ENCODE data around the gene OR8K5. TPM values are rescaled to one million over a fixed set of nuclear protein-coding genes. Genes with fewer than 3 reads are reported as not detected.

The OR8K5 gene
- polyA plus RNA-seq, 1 donor (not counting 4 experiments of a cell fraction or from before 2014, with no cell fraction given) = not detected

- Histone ChIP-seq H3K9ac (ENCODE audit: control insufficient read depth, extremely low read depth, insufficient read depth, low read length) (no peak overlapping the region), H4K20me1 (ENCODE audit: control insufficient read depth, extremely low read depth, insufficient read depth, low read length) (no peaks in the 10 kb centered on the region), H3K9me1 (ENCODE audit: control insufficient read depth, extremely low read depth, insufficient read depth, low read length) (no peaks in the 10 kb centered on the region), H2AFZ (ENCODE audit: control insufficient read depth, low read length) (no peak overlapping the region), H3K36me3 (ENCODE audit: control insufficient read depth in 2 of 2, extremely low read depth in 1 of 2, insufficient read depth in 2 of 2, low read length in 2 of 2) (no peaks in the 10 kb centered on the region), H3K4me1 (ENCODE audit: control insufficient read depth, extremely low read depth, insufficient read depth, low read length) (no peaks in the 10 kb centered on the region), H3K27me3 (ENCODE audit: control insufficient read depth, extremely low read depth, insufficient read depth, low read length) (no peaks in the 10 kb centered on the region), H3K9me3 (ENCODE audit: control insufficient read depth, low read depth, low read length) (no peaks in the 10 kb centered on the region), H3K4me2 (ENCODE audit: control insufficient read depth, extremely low read depth, insufficient read depth, low read depth, low read length) (no peak overlapping the region), H3K79me2 (ENCODE audit: control insufficient read depth, insufficient read depth, low read length) (no peaks in the 10 kb centered on the region), H3K27ac (ENCODE audit: control insufficient read depth, insufficient read depth, low read length) (no peak overlapping the region), H3K4me3 (ENCODE audit: control insufficient read depth in 2 of 3, extremely low read depth in 1 of 3, insufficient read depth in 2 of 3, low read depth in 1 of 3, low read length in 3 of 3) (no peak overlapping the region)
- DNase-seq (ENCODE audit: low read depth, low spot score) (no peak), FAIRE-seq (no peak)
- dilution Hi-C loops (cut with MboI; ENCODE audit: extremely low pct_ligation_motif_present, low sequenced_read_pairs) = no loop called here
- TF ChIP-seq EZH2 (IDR thresholded peaks at IDR 0.05; ENCODE audit: low read length) = no peak
- TF ChIP-seq CTCF (optimal IDR thresholded peaks at IDR 0.05 in 1 of 3, IDR thresholded peaks at IDR 0.05 in 1 of 3, conservative IDR thresholded peaks at IDR 0.05 in 1 of 3; ENCODE audit: extremely low read depth in 1 of 3, insufficient read depth in 2 of 3, low read length in 3 of 3) = no peak
These were observed 28.5 kb upstream of the OR8K5 start for GRCh38 chr11:56188602-56189001.

GRCh38 chr11:56183459-56183858 lies 23.3 kb upstream of the OR8K5 start:
- Histone ChIP-seq H3K79me2 (ENCODE audit: control insufficient read depth, insufficient read depth, low read length) (no peaks in the 10 kb centered on the region), H4K20me1 (ENCODE audit: control insufficient read depth, extremely low read depth, insufficient read depth, low read length) (no peaks in the 10 kb centered on the region), H3K9me1 (ENCODE audit: control insufficient read depth, extremely low read depth, insufficient read depth, low read length) (no peaks in the 10 kb centered on the region), H2AFZ (ENCODE audit: control insufficient read depth, low read length) (no peak overlapping the region), H3K4me2 (ENCODE audit: control insufficient read depth, extremely low read depth, insufficient read depth, low read depth, low read length) (no peak overlapping the region), H3K27me3 (ENCODE audit: control insufficient read depth, extremely low read depth, insufficient read depth, low read length) (no peaks in the 10 kb centered on the region), H3K36me3 (ENCODE audit: control insufficient read depth in 2 of 2, extremely low read depth in 1 of 2, insufficient read depth in 2 of 2, low read length in 2 of 2) (no peaks in the 10 kb centered on the region), H3K9me3 (ENCODE audit: control insufficient read depth, low read depth, low read length) (no peaks in the 10 kb centered on the region), H3K9ac (ENCODE audit: control insufficient read depth, extremely low read depth, insufficient read depth, low read length) (no peak overlapping the region), H3K27ac (ENCODE audit: control insufficient read depth, insufficient read depth, low read length) (no peak overlapping the region), H3K4me3 (ENCODE audit: control insufficient read depth in 2 of 3, extremely low read depth in 1 of 3, insufficient read depth in 2 of 3, low read depth in 1 of 3, low read length in 3 of 3) (no peak overlapping the region), H3K4me1 (ENCODE audit: control insufficient read depth, extremely low read depth, insufficient read depth, low read length) (no peaks in the 10 kb centered on the region)
- dilution Hi-C loops (cut with MboI; ENCODE audit: extremely low pct_ligation_motif_present, low sequenced_read_pairs) = no loop called here
- FAIRE-seq = no peak
- TF ChIP-seq CTCF (optimal IDR thresholded peaks at IDR 0.05 in 1 of 3, IDR thresholded peaks at IDR 0.05 in 1 of 3, conservative IDR thresholded peaks at IDR 0.05 in 1 of 3; ENCODE audit: extremely low read depth in 1 of 3, insufficient read depth in 2 of 3, low read length in 3 of 3) (no peak), EZH2 (IDR thresholded peaks at IDR 0.05; ENCODE audit: low read length) (no peak)
- DNase-seq (ENCODE audit: low read depth, low spot score) = no peak

Measured in keratinocyte (primary cell).